GM18520 (cell line): ENCODE data around the gene JOSD2.

Source experiments
- ATAC-seq: cut with Tn5 transposase; IDR thresholded peaks from one replicate; pipeline ENCODE4 v1.9.1; 2021; ENCODE audit not compliant: unreplicated experiment

Gene JOSD2

DNA sequence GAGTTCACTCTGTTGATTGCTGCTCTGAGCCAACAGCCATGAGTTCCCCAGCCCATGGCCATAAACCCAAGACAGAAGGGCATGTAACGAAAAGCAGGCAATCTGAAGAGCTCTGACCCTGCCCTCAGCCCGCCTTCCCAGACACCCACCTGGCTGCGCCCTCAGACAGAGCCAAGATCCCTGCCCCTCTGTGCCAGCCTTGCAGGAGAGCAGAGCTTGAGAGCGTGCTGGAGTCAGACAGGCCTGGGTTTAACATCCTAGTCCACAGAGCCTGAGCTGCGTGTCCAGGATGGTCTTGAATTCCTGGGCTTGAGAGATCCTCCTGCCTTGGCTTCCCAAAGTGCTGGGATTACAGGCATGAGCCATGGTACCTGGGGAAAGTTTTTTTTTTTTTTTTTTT lies 53.7 kb downstream of the JOSD2 start:
- no peak for ATAC-seq
